HUDEP-2 (cell line): ENCODE measurements around the gene USP40.

Experiments
- DNase-seq, 76 experiments: peaks; one replicate each; lab custom pipeline; 2025; ENCODE audit not compliant: unreplicated experiment in 76 of 76; lab: John Stamatoyannopoulos, UW

The USP40 gene

GRCh38 chr2:233476651-233477547 lies 89.7 kb downstream of the USP40 start:
- DNase-seq = no peak

- no peak for DNase-seq
Measured at GRCh38 chr2:233476063-233476410, 90.5 kb downstream of the USP40 start.

GRCh38 chr2:233474308-233475160 lies 92.0 kb downstream of the USP40 start:
- no peak for DNase-seq

GRCh38 chr2:233473878-233474277 lies 92.7 kb downstream of the USP40 start:
- DNase-seq = no peak

- DNase-seq = no peak
Measured at GRCh38 chr2:233473386-233473791, 93.2 kb downstream of the USP40 start.

GRCh38 chr2:233471291-233472035 lies 95.1 kb downstream of the USP40 start:
- no peak for DNase-seq

- DNase-seq = no peak
Measured at GRCh38 chr2:233470839-233471238, 95.7 kb downstream of the USP40 start.

- DNase-seq = no peak
Measured at GRCh38 chr2:233470011-233470687, 96.4 kb downstream of the USP40 start.

GRCh38 chr2:233469261-233470010 lies 97.1 kb downstream of the USP40 start:
- DNase-seq = no peak

- DNase-seq = no peak
Measured at GRCh38 chr2:233468741-233469110, 97.9 kb downstream of the USP40 start.

- no peak for DNase-seq
Measured at GRCh38 chr2:233468047-233468740, 98.4 kb downstream of the USP40 start.

GRCh38 chr2:233466991-233467603 lies 99.5 kb downstream of the USP40 start:
- no peak for DNase-seq

- DNase-seq = no peak
Measured at GRCh38 chr2:233464531-233465240, 101.9 kb downstream of the USP40 start.

- no peak for DNase-seq
Measured at GRCh38 chr2:233464056-233464455, 102.5 kb downstream of the USP40 start.

- DNase-seq = no peak
Measured at GRCh38 chr2:233463586-233463985, 103.0 kb downstream of the USP40 start.

GRCh38 chr2:233462826-233463470 lies 103.6 kb downstream of the USP40 start:
- no peak for DNase-seq

GRCh38 chr2:233462202-233462785 lies 104.3 kb downstream of the USP40 start:
- DNase-seq = no peak
